ENCODE results near the gene RUNX1.

The RUNX1 gene

DNA sequence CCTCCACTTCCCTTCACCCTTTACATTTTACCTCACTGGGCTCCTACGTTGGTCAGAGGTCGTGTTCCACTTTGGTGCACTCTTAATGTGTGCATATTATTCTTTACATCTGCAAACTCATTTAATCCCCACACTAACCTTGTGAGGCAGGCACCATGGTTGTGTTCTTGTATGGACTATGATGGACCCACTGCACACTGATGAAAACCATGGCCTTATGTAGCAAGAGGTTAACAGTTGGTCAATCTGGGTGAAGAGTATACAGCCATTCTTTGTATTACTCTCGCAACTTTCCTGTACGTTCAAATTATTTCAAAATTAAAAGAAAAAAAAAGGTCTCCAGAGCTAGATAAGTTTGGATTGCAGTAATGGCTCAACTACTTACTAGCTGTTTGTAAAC, 78.5 kb downstream of the RUNX1 start:
- TF ChIP-seq TOX (CRISPR knock-in tag; IDR thresholded peaks at IDR 0.05; ENCODE audit: borderline replicate concordance) (no peak), OSR1 (CRISPR knock-in tag; IDR thresholded peaks at IDR 0.05) (no peak), BACH2 (CRISPR knock-in tag; IDR thresholded peaks at IDR 0.05; ENCODE audit: borderline replicate concordance) (no peak), ARNTL (CRISPR knock-in tag; IDR thresholded peaks at IDR 0.05; ENCODE audit: borderline replicate concordance, low read depth) (no peak), TCF4 (CRISPR knock-in tag; IDR thresholded peaks at IDR 0.05; ENCODE audit: borderline replicate concordance) (no peak), ZNF565 (CRISPR knock-in tag; conservative IDR thresholded peaks at IDR 0.05; ENCODE audit: low read depth) (no peak), ZNF8 (CRISPR knock-in tag; IDR thresholded peaks at IDR 0.05) (no peak), ZNF70 (CRISPR knock-in tag; IDR thresholded peaks at IDR 0.05) (no peak), SNAI2 (CRISPR knock-in tag; IDR thresholded peaks at IDR 0.05) (no peak), ZC3H10 (CRISPR knock-in tag; IDR thresholded peaks at IDR 0.05) (no peak), RARB (CRISPR knock-in tag; IDR thresholded peaks at IDR 0.05) (no peak), PPARA (CRISPR knock-in tag; IDR thresholded peaks at IDR 0.05; ENCODE audit: borderline replicate concordance) (no peak), ZFP30 (CRISPR knock-in tag; IDR thresholded peaks at IDR 0.05) (no peak), ISL1 (CRISPR knock-in tag; IDR thresholded peaks at IDR 0.05) (no peak)
- TF ChIP-seq, protein P1, sequence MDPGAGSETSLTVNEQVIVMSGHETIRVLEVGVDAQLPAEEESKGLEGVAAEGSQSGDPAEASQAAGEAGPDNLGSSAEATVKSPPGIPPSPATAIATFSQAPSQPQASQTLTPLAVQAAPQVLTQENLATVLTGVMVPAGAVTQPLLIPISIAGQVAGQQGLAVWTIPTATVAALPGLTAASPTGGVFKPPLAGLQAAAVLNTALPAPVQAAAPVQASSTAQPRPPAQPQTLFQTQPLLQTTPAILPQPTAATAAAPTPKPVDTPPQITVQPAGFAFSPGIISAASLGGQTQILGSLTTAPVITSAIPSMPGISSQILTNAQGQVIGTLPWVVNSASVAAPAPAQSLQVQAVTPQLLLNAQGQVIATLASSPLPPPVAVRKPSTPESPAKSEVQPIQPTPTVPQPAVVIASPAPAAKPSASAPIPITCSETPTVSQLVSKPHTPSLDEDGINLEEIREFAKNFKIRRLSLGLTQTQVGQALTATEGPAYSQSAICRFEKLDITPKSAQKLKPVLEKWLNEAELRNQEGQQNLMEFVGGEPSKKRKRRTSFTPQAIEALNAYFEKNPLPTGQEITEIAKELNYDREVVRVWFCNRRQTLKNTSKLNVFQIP (CRISPR knock-in tag; IDR thresholded peaks at IDR 0.05; ENCODE audit: borderline replicate concordance, low read depth): no peak
- TF ChIP-seq, protein P2, sequence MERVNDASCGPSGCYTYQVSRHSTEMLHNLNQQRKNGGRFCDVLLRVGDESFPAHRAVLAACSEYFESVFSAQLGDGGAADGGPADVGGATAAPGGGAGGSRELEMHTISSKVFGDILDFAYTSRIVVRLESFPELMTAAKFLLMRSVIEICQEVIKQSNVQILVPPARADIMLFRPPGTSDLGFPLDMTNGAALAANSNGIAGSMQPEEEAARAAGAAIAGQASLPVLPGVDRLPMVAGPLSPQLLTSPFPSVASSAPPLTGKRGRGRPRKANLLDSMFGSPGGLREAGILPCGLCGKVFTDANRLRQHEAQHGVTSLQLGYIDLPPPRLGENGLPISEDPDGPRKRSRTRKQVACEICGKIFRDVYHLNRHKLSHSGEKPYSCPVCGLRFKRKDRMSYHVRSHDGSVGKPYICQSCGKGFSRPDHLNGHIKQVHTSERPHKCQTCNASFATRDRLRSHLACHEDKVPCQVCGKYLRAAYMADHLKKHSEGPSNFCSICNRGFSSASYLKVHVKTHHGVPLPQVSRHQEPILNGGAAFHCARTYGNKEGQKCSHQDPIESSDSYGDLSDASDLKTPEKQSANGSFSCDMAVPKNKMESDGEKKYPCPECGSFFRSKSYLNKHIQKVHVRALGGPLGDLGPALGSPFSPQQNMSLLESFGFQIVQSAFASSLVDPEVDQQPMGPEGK (CRISPR knock-in tag; IDR thresholded peaks at IDR 0.05; ENCODE audit: borderline replicate concordance): no peak
- TF ChIP-seq, protein P3, sequence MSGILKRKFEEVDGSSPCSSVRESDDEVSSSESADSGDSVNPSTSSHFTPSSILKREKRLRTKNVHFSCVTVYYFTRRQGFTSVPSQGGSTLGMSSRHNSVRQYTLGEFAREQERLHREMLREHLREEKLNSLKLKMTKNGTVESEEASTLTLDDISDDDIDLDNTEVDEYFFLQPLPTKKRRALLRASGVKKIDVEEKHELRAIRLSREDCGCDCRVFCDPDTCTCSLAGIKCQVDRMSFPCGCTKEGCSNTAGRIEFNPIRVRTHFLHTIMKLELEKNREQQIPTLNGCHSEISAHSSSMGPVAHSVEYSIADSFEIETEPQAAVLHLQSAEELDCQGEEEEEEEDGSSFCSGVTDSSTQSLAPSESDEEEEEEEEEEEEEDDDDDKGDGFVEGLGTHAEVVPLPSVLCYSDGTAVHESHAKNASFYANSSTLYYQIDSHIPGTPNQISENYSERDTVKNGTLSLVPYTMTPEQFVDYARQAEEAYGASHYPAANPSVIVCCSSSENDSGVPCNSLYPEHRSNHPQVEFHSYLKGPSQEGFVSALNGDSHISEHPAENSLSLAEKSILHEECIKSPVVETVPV (CRISPR knock-in tag; IDR thresholded peaks at IDR 0.05): no peak
- TF ChIP-seq, protein P4, sequence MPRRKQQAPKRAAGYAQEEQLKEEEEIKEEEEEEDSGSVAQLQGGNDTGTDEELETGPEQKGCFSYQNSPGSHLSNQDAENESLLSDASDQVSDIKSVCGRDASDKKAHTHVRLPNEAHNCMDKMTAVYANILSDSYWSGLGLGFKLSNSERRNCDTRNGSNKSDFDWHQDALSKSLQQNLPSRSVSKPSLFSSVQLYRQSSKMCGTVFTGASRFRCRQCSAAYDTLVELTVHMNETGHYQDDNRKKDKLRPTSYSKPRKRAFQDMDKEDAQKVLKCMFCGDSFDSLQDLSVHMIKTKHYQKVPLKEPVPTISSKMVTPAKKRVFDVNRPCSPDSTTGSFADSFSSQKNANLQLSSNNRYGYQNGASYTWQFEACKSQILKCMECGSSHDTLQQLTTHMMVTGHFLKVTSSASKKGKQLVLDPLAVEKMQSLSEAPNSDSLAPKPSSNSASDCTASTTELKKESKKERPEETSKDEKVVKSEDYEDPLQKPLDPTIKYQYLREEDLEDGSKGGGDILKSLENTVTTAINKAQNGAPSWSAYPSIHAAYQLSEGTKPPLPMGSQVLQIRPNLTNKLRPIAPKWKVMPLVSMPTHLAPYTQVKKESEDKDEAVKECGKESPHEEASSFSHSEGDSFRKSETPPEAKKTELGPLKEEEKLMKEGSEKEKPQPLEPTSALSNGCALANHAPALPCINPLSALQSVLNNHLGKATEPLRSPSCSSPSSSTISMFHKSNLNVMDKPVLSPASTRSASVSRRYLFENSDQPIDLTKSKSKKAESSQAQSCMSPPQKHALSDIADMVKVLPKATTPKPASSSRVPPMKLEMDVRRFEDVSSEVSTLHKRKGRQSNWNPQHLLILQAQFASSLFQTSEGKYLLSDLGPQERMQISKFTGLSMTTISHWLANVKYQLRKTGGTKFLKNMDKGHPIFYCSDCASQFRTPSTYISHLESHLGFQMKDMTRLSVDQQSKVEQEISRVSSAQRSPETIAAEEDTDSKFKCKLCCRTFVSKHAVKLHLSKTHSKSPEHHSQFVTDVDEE (CRISPR knock-in tag; IDR thresholded peaks at IDR 0.05): no peak
- no peak for ATAC-seq

DNA sequence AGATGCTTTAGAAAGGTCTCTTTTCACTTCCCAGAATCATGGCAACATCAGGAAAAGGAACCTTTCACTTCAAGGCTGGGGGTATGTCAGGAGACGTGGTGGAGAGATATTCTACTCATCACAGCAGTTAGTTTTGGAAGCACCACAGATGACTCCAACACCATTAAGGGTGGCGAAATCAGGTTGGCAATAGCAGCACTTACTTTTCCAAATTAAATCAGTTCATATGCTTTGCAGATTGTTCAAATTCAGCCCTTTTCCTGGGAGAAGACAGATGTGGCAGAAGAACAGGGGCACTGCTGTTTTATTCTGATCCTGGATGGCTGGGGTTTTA, 79.0 kb downstream of the RUNX1 start:
- no peak for ATAC-seq
- TF ChIP-seq RARB (CRISPR knock-in tag; IDR thresholded peaks at IDR 0.05) (no peak), ZNF8 (CRISPR knock-in tag; IDR thresholded peaks at IDR 0.05) (no peak), OSR1 (CRISPR knock-in tag; IDR thresholded peaks at IDR 0.05) (no peak), ARNTL (CRISPR knock-in tag; IDR thresholded peaks at IDR 0.05; ENCODE audit: borderline replicate concordance, low read depth) (no peak), ZNF565 (CRISPR knock-in tag; conservative IDR thresholded peaks at IDR 0.05; ENCODE audit: low read depth) (no peak), ISL1 (CRISPR knock-in tag; IDR thresholded peaks at IDR 0.05) (no peak), ESRRG (CRISPR knock-in tag; IDR thresholded peaks at IDR 0.05) (no peak), BACH2 (CRISPR knock-in tag; IDR thresholded peaks at IDR 0.05; ENCODE audit: borderline replicate concordance) (no peak), GLIS3 (CRISPR knock-in tag; IDR thresholded peaks at IDR 0.05) (no peak), ZFP30 (CRISPR knock-in tag; IDR thresholded peaks at IDR 0.05) (no peak), PPARA (CRISPR knock-in tag; IDR thresholded peaks at IDR 0.05; ENCODE audit: borderline replicate concordance) (no peak), ZC3H10 (CRISPR knock-in tag; IDR thresholded peaks at IDR 0.05) (no peak), SNAI2 (CRISPR knock-in tag; IDR thresholded peaks at IDR 0.05) (no peak), CSDC2 (CRISPR knock-in tag; IDR thresholded peaks at IDR 0.05) (no peak), ZFP3 (CRISPR knock-in tag; IDR thresholded peaks at IDR 0.05) (no peak), TCF4 (CRISPR knock-in tag; IDR thresholded peaks at IDR 0.05; ENCODE audit: borderline replicate concordance) (no peak)
- TF ChIP-seq, protein P1 (CRISPR knock-in tag; IDR thresholded peaks at IDR 0.05; ENCODE audit: borderline replicate concordance, low read depth): no peak
- TF ChIP-seq, protein P4 (CRISPR knock-in tag; IDR thresholded peaks at IDR 0.05): no peak
- TF ChIP-seq, protein P5, sequence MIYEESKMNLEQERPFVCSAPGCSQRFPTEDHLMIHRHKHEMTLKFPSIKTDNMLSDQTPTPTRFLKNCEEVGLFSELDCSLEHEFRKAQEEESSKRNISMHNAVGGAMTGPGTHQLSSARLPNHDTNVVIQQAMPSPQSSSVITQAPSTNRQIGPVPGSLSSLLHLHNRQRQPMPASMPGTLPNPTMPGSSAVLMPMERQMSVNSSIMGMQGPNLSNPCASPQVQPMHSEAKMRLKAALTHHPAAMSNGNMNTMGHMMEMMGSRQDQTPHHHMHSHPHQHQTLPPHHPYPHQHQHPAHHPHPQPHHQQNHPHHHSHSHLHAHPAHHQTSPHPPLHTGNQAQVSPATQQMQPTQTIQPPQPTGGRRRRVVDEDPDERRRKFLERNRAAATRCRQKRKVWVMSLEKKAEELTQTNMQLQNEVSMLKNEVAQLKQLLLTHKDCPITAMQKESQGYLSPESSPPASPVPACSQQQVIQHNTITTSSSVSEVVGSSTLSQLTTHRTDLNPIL (CRISPR knock-in tag; IDR thresholded peaks at IDR 0.05; ENCODE audit: low read depth): no peak
- TF ChIP-seq, protein P2 (CRISPR knock-in tag; IDR thresholded peaks at IDR 0.05; ENCODE audit: borderline replicate concordance): no peak

All from SK-N-SH treated with all-trans-retinoic acid at 6 μM for 48 hours (cell line).